GM23338 (cell line): ENCODE data around the gene NOL9. TPM values are rescaled to one million over a fixed set of nuclear protein-coding genes. Genes with fewer than 3 reads are reported as not detected.

Experiments used
- ATAC-seq: fragments of 200-7000 bp; cut with Tn5 transposase; 3 replicates; pipeline ENCODE4 v1.9.1; 2020
- DNase-seq: peaks from one replicate; pipeline ENCODE4 v3.0.0-alpha.2; 2015; ENCODE audit warnings: low spot score
- H2AFZ ChIP-seq: fragments of 200-600 bp; sonication (generic); 2 replicates; pipeline ENCODE4 v1.8.0; 2016; ENCODE audit warnings: antibody characterized with exemption, mild to moderate bottlenecking, moderate library complexity
- H3F3A ChIP-seq: fragments of 200-600 bp; sonication (generic); replicated peaks from 2 replicates; pipeline ENCODE4 v1.8.0; 2017; ENCODE audit warnings: antibody characterized with exemption, mixed run types, low read depth
- H3K27ac ChIP-seq: fragments of 200-600 bp; sonication (generic); 2 replicates; pipeline ENCODE4 v1.6.1; 2016; ENCODE audit warnings: low read depth
- H3K27me3 ChIP-seq: fragments of 200-600 bp; sonication (generic); 2 replicates; pipeline ENCODE4 v1.8.0; 2016; ENCODE audit warnings: mild to moderate bottlenecking, mixed run types, moderate library complexity; ENCODE audit not compliant: insufficient read depth
- H3K36me3 ChIP-seq: fragments of 200-600 bp; sonication (generic); 2 replicates; pipeline ENCODE4 v1.8.0; 2016; ENCODE audit warnings: mild to moderate bottlenecking; ENCODE audit not compliant: insufficient read depth
- H3K4me1 ChIP-seq: fragments of 200-600 bp; sonication (generic); 2 replicates; pipeline ENCODE4 v1.8.0; 2016; ENCODE audit warnings: mild to moderate bottlenecking, moderate library complexity; ENCODE audit not compliant: insufficient read depth
- H3K4me2 ChIP-seq: fragments of 200-600 bp; sonication (generic); 2 replicates; pipeline ENCODE4 v1.7.1; 2017; ENCODE audit warnings: mixed run types
- H3K4me3 ChIP-seq: fragments of 200-600 bp; sonication (generic); 2 replicates; pipeline ENCODE4 v1.6.1; 2016; ENCODE audit warnings: mixed run types
- H3K79me2 ChIP-seq: fragments of 200-600 bp; sonication (generic); replicated peaks from 2 replicates; pipeline ENCODE4 v1.8.0; 2017; ENCODE audit warnings: mild to moderate bottlenecking; ENCODE audit not compliant: insufficient read depth
- H3K9me2 ChIP-seq: fragments of 200-600 bp; sonication (generic); 2 replicates; pipeline ENCODE4 v1.8.0; 2017; ENCODE audit not compliant: insufficient read depth
- H4K20me1 ChIP-seq: fragments of 200-600 bp; sonication (generic); replicated peaks from 2 replicates; pipeline ENCODE4 v1.8.0; 2017; ENCODE audit warnings: mild to moderate bottlenecking; ENCODE audit not compliant: insufficient read depth
- H3K27ac Mint-ChIP-seq: 2 replicates; pipeline ENCODE4 v1.8.0; 2020; ENCODE audit warnings: inconsistent platforms, mild to moderate bottlenecking, moderate library complexity, mixed read lengths
- H3K27me3 Mint-ChIP-seq: 3 replicates; pipeline ENCODE4 v1.8.0; 2022; ENCODE audit warnings: low read depth, mild to moderate bottlenecking, moderate library complexity, mixed read lengths, inconsistent platforms; ENCODE audit not compliant: insufficient read depth, poor library complexity
- H3K36me3 Mint-ChIP-seq: 3 replicates; pipeline ENCODE4 v1.8.0; 2021; ENCODE audit warnings: low read depth, mild to moderate bottlenecking, inconsistent platforms, moderate library complexity, mixed read lengths
- H3K4me1 Mint-ChIP-seq: 3 replicates; pipeline ENCODE4 v1.8.0; 2020; ENCODE audit warnings: mild to moderate bottlenecking, inconsistent platforms, mixed read lengths
- H3K4me3 Mint-ChIP-seq: 3 replicates; pipeline ENCODE4 v1.8.0; 2021; ENCODE audit warnings: moderate library complexity, mild to moderate bottlenecking, inconsistent platforms, mixed read lengths
- H3K9me3 Mint-ChIP-seq: 3 replicates; pipeline ENCODE4 v1.8.0; 2020; ENCODE audit warnings: moderate library complexity, mild to moderate bottlenecking, inconsistent platforms, mixed read lengths
- CREB1 ChIP-seq: fragments of 250-450 bp; sonication (Bioruptor Pico); IDR thresholded peaks from 2 replicates; pipeline ENCODE4 v1.5.0; 2020; ENCODE audit warnings: low read depth, mild to moderate bottlenecking, moderate library complexity
- CTCF ChIP-seq, 2 experiments: fragments of 200-600 bp in 1 of 2; sonication (generic) in 1 of 2; conservative IDR thresholded peaks; 2 replicates each; pipeline versions ENCODE4 v1.5.1 to v1.6.1; 2016 to 2017; ENCODE audit warnings: antibody characterized with exemption in 2 of 2, low read depth in 2 of 2, mild to moderate bottlenecking in 2 of 2, moderate library complexity in 1 of 2
- EZH2 ChIP-seq: fragments of 200-600 bp; sonication (generic); IDR thresholded peaks from one replicate; pipeline ENCODE4 v1.8.0; 2017; ENCODE audit warnings: antibody characterized with exemption, mild to moderate bottlenecking, low read depth; ENCODE audit not compliant: unreplicated experiment
- EZH2phosphoT487 ChIP-seq: fragments of 200-600 bp; sonication (generic); IDR thresholded peaks from one replicate; pipeline ENCODE4 v1.8.1; 2018; ENCODE audit warnings: antibody characterized with exemption; ENCODE audit not compliant: unreplicated experiment
- JUNB ChIP-seq: IDR thresholded peaks from one replicate; pipeline ENCODE4 v1.6.1; 2016; ENCODE audit warnings: antibody characterized with exemption; ENCODE audit not compliant: unreplicated experiment
- NANOG ChIP-seq: IDR thresholded peaks from 2 replicates; pipeline ENCODE4 v1.6.1; 2016; ENCODE audit warnings: antibody characterized with exemption, borderline replicate concordance
- POLR2AphosphoS5 ChIP-seq: IDR thresholded peaks from 2 replicates; pipeline ENCODE4 v1.6.1; 2016; ENCODE audit warnings: antibody characterized with exemption, low read depth
- STAT1 ChIP-seq: IDR thresholded peaks from one replicate; pipeline ENCODE4 v1.6.1; 2016; ENCODE audit warnings: antibody characterized with exemption; ENCODE audit not compliant: unreplicated experiment
- ZNF114 ChIP-seq: fragments of 250-450 bp; sonication (Bioruptor Pico); IDR thresholded peaks from 2 replicates; pipeline ENCODE4 v1.5.0; 2020; ENCODE audit warnings: mild to moderate bottlenecking, moderate library complexity
- ZNF331 ChIP-seq: fragments of 250-450 bp; sonication (Bioruptor Pico); IDR thresholded peaks from 2 replicates; pipeline ENCODE4 v1.5.0; 2020; ENCODE audit warnings: low read depth, mild to moderate bottlenecking, moderate library complexity
- ZNF462 ChIP-seq: fragments of 250-450 bp; sonication (Bioruptor Pico); IDR thresholded peaks from 2 replicates; pipeline ENCODE4 v1.5.0; 2020; ENCODE audit warnings: mild to moderate bottlenecking, moderate library complexity
- polyA plus RNA-seq: library from polyadenylated mRNA; unstranded; fragments of >200 nt; fragmentation: Nextera tagmentation; extraction: Ambion mirVana; gene quantifications from 2 replicates; pipeline ENCODE4 v1.2.1, GENCODE V29; 2016
- total RNA-seq: library from RNA; depleted of rRNA; stranded (reverse); fragments of >200 nt; shearing (Covaris generic); gene quantifications from 2 replicates; pipeline ENCODE4 v1.2.3, GENCODE V29; 2014
- TF ChIP-seq, protein P1 (sequence below): IDR thresholded peaks from one replicate; pipeline ENCODE4 v1.6.1; 2018; ENCODE audit warnings: antibody characterized with exemption; ENCODE audit not compliant: unreplicated experiment
- TF ChIP-seq, protein P2 (sequence below): IDR thresholded peaks from 2 replicates; pipeline ENCODE4 v1.6.1; 2016; ENCODE audit warnings: antibody characterized with exemption

The NOL9 gene
- total and polyA plus RNA-seq, 2 experiments from 2014 or later: 13.2 to 48.5 TPM

- H3K9me3 Mint-ChIP-seq: no peaks in the 10 kb centered on the region
- no peak for DNase-seq
Measured at GRCh38 chr1:6587261-6588005, 33.1 kb upstream of the NOL9 start.

More at GRCh38 chr1:6587261-6588005, 33.1 kb upstream of the NOL9 start:
- peaks cover 14% of the 10 kb centered on the region; the same call in 1 of the 2 replicates for H3F3A ChIP-seq
- no peak overlapping the region for H2AFZ ChIP-seq
- no peaks in the 10 kb centered on the region for H3K9me2 ChIP-seq
- TF ChIP-seq ZNF331 (CRISPR knock-in tag) (no peak), POLR2AphosphoS5 (no peak), STAT1 (no peak), EZH2 (no peak), EZH2phosphoT487 (no peak), ZNF462 (CRISPR knock-in tag) (no peak), NANOG (no peak), CTCF (conservative IDR thresholded peaks at IDR 0.05; ENCODE audit: low read depth in 2 of 2) (no peak), JUNB (no peak), CREB1 (CRISPR knock-in tag) (no peak), ZNF114 (CRISPR knock-in tag) (no peak)
- TF ChIP-seq, protein P1, sequence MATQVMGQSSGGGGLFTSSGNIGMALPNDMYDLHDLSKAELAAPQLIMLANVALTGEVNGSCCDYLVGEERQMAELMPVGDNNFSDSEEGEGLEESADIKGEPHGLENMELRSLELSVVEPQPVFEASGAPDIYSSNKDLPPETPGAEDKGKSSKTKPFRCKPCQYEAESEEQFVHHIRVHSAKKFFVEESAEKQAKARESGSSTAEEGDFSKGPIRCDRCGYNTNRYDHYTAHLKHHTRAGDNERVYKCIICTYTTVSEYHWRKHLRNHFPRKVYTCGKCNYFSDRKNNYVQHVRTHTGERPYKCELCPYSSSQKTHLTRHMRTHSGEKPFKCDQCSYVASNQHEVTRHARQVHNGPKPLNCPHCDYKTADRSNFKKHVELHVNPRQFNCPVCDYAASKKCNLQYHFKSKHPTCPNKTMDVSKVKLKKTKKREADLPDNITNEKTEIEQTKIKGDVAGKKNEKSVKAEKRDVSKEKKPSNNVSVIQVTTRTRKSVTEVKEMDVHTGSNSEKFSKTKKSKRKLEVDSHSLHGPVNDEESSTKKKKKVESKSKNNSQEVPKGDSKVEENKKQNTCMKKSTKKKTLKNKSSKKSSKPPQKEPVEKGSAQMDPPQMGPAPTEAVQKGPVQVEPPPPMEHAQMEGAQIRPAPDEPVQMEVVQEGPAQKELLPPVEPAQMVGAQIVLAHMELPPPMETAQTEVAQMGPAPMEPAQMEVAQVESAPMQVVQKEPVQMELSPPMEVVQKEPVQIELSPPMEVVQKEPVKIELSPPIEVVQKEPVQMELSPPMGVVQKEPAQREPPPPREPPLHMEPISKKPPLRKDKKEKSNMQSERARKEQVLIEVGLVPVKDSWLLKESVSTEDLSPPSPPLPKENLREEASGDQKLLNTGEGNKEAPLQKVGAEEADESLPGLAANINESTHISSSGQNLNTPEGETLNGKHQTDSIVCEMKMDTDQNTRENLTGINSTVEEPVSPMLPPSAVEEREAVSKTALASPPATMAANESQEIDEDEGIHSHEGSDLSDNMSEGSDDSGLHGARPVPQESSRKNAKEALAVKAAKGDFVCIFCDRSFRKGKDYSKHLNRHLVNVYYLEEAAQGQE: no peak
- TF ChIP-seq, protein P2, sequence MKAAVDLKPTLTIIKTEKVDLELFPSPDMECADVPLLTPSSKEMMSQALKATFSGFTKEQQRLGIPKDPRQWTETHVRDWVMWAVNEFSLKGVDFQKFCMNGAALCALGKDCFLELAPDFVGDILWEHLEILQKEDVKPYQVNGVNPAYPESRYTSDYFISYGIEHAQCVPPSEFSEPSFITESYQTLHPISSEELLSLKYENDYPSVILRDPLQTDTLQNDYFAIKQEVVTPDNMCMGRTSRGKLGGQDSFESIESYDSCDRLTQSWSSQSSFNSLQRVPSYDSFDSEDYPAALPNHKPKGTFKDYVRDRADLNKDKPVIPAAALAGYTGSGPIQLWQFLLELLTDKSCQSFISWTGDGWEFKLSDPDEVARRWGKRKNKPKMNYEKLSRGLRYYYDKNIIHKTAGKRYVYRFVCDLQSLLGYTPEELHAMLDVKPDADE: no peak
- H3K4me1 ChIP-seq: no peaks in the 10 kb centered on the region
- H3K36me3 ChIP-seq: no peaks in the 10 kb centered on the region
- no peak for ATAC-seq
- Mint-ChIP-seq H3K4me1 (peaks cover 6% of the 10 kb centered on the region; the same call in 1 of the 3 replicates), H3K4me3 (no peak overlapping the region), H3K27me3 (peaks cover 21% of the 10 kb centered on the region), H3K36me3 (peaks cover 17% of the 10 kb centered on the region), H3K27ac (no peak overlapping the region; the same call in 1 of the 2 replicates)
- no peaks in the 10 kb centered on the region for H3K27me3 ChIP-seq
- no peak overlapping the region for H3K4me2 ChIP-seq
- H3K4me3 ChIP-seq: no peak overlapping the region
- peaks cover 15% of the 10 kb centered on the region; the same call in 1 of the 2 replicates for H4K20me1 ChIP-seq
- 0 out of 2 replicates have a peak, but pooled peaks cover 2% of the 10 kb centered on the region for H3K79me2 ChIP-seq
- H3K27ac ChIP-seq: no peak overlapping the region; the same call in 1 of the 2 replicates
